GM23338 (cell line): ENCODE measurements around the gene SORCS3. TPM values are rescaled to one million over a fixed set of nuclear protein-coding genes. Genes with fewer than 3 reads are reported as not detected.

Experiments
- ATAC-seq: fragments of 200-7000 bp; cut with Tn5 transposase; 3 replicates; pipeline ENCODE4 v1.9.1; 2020
- DNase-seq: peaks from one replicate; pipeline ENCODE4 v3.0.0-alpha.2; 2015; ENCODE audit warnings: low spot score
- H2AFZ ChIP-seq: fragments of 200-600 bp; sonication (generic); 2 replicates; pipeline ENCODE4 v1.8.0; 2016; ENCODE audit warnings: antibody characterized with exemption, mild to moderate bottlenecking, moderate library complexity
- H3F3A ChIP-seq: fragments of 200-600 bp; sonication (generic); replicated peaks from 2 replicates; pipeline ENCODE4 v1.8.0; 2017; ENCODE audit warnings: antibody characterized with exemption, mixed run types, low read depth
- H3K27ac ChIP-seq: fragments of 200-600 bp; sonication (generic); 2 replicates; pipeline ENCODE4 v1.6.1; 2016; ENCODE audit warnings: low read depth
- H3K27me3 ChIP-seq: fragments of 200-600 bp; sonication (generic); 2 replicates; pipeline ENCODE4 v1.8.0; 2016; ENCODE audit warnings: mild to moderate bottlenecking, mixed run types, moderate library complexity; ENCODE audit not compliant: insufficient read depth
- H3K36me3 ChIP-seq: fragments of 200-600 bp; sonication (generic); 2 replicates; pipeline ENCODE4 v1.8.0; 2016; ENCODE audit warnings: mild to moderate bottlenecking; ENCODE audit not compliant: insufficient read depth
- H3K4me1 ChIP-seq: fragments of 200-600 bp; sonication (generic); 2 replicates; pipeline ENCODE4 v1.8.0; 2016; ENCODE audit warnings: mild to moderate bottlenecking, moderate library complexity; ENCODE audit not compliant: insufficient read depth
- H3K4me2 ChIP-seq: fragments of 200-600 bp; sonication (generic); 2 replicates; pipeline ENCODE4 v1.7.1; 2017; ENCODE audit warnings: mixed run types
- H3K4me3 ChIP-seq: fragments of 200-600 bp; sonication (generic); 2 replicates; pipeline ENCODE4 v1.6.1; 2016; ENCODE audit warnings: mixed run types
- H3K79me2 ChIP-seq: fragments of 200-600 bp; sonication (generic); replicated peaks from 2 replicates; pipeline ENCODE4 v1.8.0; 2017; ENCODE audit warnings: mild to moderate bottlenecking; ENCODE audit not compliant: insufficient read depth
- H3K9me2 ChIP-seq: fragments of 200-600 bp; sonication (generic); 2 replicates; pipeline ENCODE4 v1.8.0; 2017; ENCODE audit not compliant: insufficient read depth
- H4K20me1 ChIP-seq: fragments of 200-600 bp; sonication (generic); replicated peaks from 2 replicates; pipeline ENCODE4 v1.8.0; 2017; ENCODE audit warnings: mild to moderate bottlenecking; ENCODE audit not compliant: insufficient read depth
- H3K27ac Mint-ChIP-seq: 2 replicates; pipeline ENCODE4 v1.8.0; 2020; ENCODE audit warnings: inconsistent platforms, mild to moderate bottlenecking, moderate library complexity, mixed read lengths
- H3K27me3 Mint-ChIP-seq: 3 replicates; pipeline ENCODE4 v1.8.0; 2022; ENCODE audit warnings: low read depth, mild to moderate bottlenecking, moderate library complexity, mixed read lengths, inconsistent platforms; ENCODE audit not compliant: insufficient read depth, poor library complexity
- H3K36me3 Mint-ChIP-seq: 3 replicates; pipeline ENCODE4 v1.8.0; 2021; ENCODE audit warnings: low read depth, mild to moderate bottlenecking, inconsistent platforms, moderate library complexity, mixed read lengths
- H3K4me1 Mint-ChIP-seq: 3 replicates; pipeline ENCODE4 v1.8.0; 2020; ENCODE audit warnings: mild to moderate bottlenecking, inconsistent platforms, mixed read lengths
- H3K4me3 Mint-ChIP-seq: 3 replicates; pipeline ENCODE4 v1.8.0; 2021; ENCODE audit warnings: moderate library complexity, mild to moderate bottlenecking, inconsistent platforms, mixed read lengths
- H3K9me3 Mint-ChIP-seq: 3 replicates; pipeline ENCODE4 v1.8.0; 2020; ENCODE audit warnings: moderate library complexity, mild to moderate bottlenecking, inconsistent platforms, mixed read lengths
- CREB1 ChIP-seq: fragments of 250-450 bp; sonication (Bioruptor Pico); IDR thresholded peaks from 2 replicates; pipeline ENCODE4 v1.5.0; 2020; ENCODE audit warnings: low read depth, mild to moderate bottlenecking, moderate library complexity
- CTCF ChIP-seq, 2 experiments: fragments of 200-600 bp in 1 of 2; sonication (generic) in 1 of 2; conservative IDR thresholded peaks; 2 replicates each; pipeline versions ENCODE4 v1.5.1 to v1.6.1; 2016 to 2017; ENCODE audit warnings: antibody characterized with exemption in 2 of 2, low read depth in 2 of 2, mild to moderate bottlenecking in 2 of 2, moderate library complexity in 1 of 2
- ETS1 ChIP-seq: IDR thresholded peaks from 2 replicates; pipeline ENCODE4 v1.6.1; 2016; ENCODE audit warnings: antibody characterized with exemption
- EZH2 ChIP-seq: fragments of 200-600 bp; sonication (generic); IDR thresholded peaks from one replicate; pipeline ENCODE4 v1.8.0; 2017; ENCODE audit warnings: antibody characterized with exemption, mild to moderate bottlenecking, low read depth; ENCODE audit not compliant: unreplicated experiment
- EZH2phosphoT487 ChIP-seq: fragments of 200-600 bp; sonication (generic); IDR thresholded peaks from one replicate; pipeline ENCODE4 v1.8.1; 2018; ENCODE audit warnings: antibody characterized with exemption; ENCODE audit not compliant: unreplicated experiment
- JUNB ChIP-seq: IDR thresholded peaks from one replicate; pipeline ENCODE4 v1.6.1; 2016; ENCODE audit warnings: antibody characterized with exemption; ENCODE audit not compliant: unreplicated experiment
- NANOG ChIP-seq: IDR thresholded peaks from 2 replicates; pipeline ENCODE4 v1.6.1; 2016; ENCODE audit warnings: antibody characterized with exemption, borderline replicate concordance
- REST ChIP-seq: IDR thresholded peaks from one replicate; pipeline ENCODE4 v1.6.1; 2018; ENCODE audit warnings: antibody characterized with exemption; ENCODE audit not compliant: unreplicated experiment
- ZNF331 ChIP-seq: fragments of 250-450 bp; sonication (Bioruptor Pico); IDR thresholded peaks from 2 replicates; pipeline ENCODE4 v1.5.0; 2020; ENCODE audit warnings: low read depth, mild to moderate bottlenecking, moderate library complexity
- ZNF462 ChIP-seq: fragments of 250-450 bp; sonication (Bioruptor Pico); IDR thresholded peaks from 2 replicates; pipeline ENCODE4 v1.5.0; 2020; ENCODE audit warnings: mild to moderate bottlenecking, moderate library complexity
- polyA plus RNA-seq: library from polyadenylated mRNA; unstranded; fragments of >200 nt; fragmentation: Nextera tagmentation; extraction: Ambion mirVana; gene quantifications from 2 replicates; pipeline ENCODE4 v1.2.1, GENCODE V29; 2016
- total RNA-seq: library from RNA; depleted of rRNA; stranded (reverse); fragments of >200 nt; shearing (Covaris generic); gene quantifications from 2 replicates; pipeline ENCODE4 v1.2.3, GENCODE V29; 2014

SORCS3 gene
- total and polyA plus RNA-seq, 2 experiments from 2014 or later: 0.37 to 1.4 TPM

GRCh38 chr10:105026566-105026965 lies 385.5 kb downstream of the SORCS3 start (continued):
- TF ChIP-seq ETS1: no peak
- TF ChIP-seq NANOG: no peak
- TF ChIP-seq EZH2: no peak
- no peak for TF ChIP-seq REST
- no peak for TF ChIP-seq CTCF (conservative IDR thresholded peaks at IDR 0.05; ENCODE audit: low read depth in 2 of 2)

GRCh38 chr10:105029286-105029685 lies 388.2 kb downstream of the SORCS3 start:
- Mint-ChIP-seq H3K9me3 (no peaks in the 10 kb centered on the region), H3K4me3 (no peak overlapping the region), H3K4me1 (peaks cover 14% of the 10 kb centered on the region), H3K27ac (no peak overlapping the region), H3K27me3 (no peaks in the 10 kb centered on the region), H3K36me3 (no peaks in the 10 kb centered on the region)
- no peaks in the 10 kb centered on the region for H3K79me2 ChIP-seq
- H3K4me3 ChIP-seq: no peak overlapping the region
- no peak for DNase-seq
- no peak overlapping the region for H3K27ac ChIP-seq
- H3K36me3 ChIP-seq: no peaks in the 10 kb centered on the region
- H3K27me3 ChIP-seq: no peaks in the 10 kb centered on the region
- H2AFZ ChIP-seq: no peak overlapping the region
- H3F3A ChIP-seq: no peaks in the 10 kb centered on the region
- H4K20me1 ChIP-seq: no peaks in the 10 kb centered on the region
- H3K9me2 ChIP-seq: peaks cover 22% of the 10 kb centered on the region
- no peak overlapping the region for H3K4me2 ChIP-seq
- peaks cover 12% of the 10 kb centered on the region for H3K4me1 ChIP-seq
- ATAC-seq: no peak
- TF ChIP-seq CREB1 (CRISPR knock-in tag) (no peak), EZH2 (no peak), NANOG (no peak), JUNB (no peak), ZNF462 (CRISPR knock-in tag) (no peak), ZNF331 (no peak), CTCF (conservative IDR thresholded peaks at IDR 0.05; ENCODE audit: low read depth in 2 of 2) (no peak), EZH2phosphoT487 (no peak)
